H1 (cell line): ENCODE data around the gene SYNDIG1. TPM values are rescaled to one million over a fixed set of nuclear protein-coding genes. Genes with fewer than 3 reads are reported as not detected.
A peak's percentile ranks its signal among the peaks of the same experiment; 100 is the strongest.

Experiments used
- CTCF ChIA-PET: fragments of 300-600 bp; sonication (Branson Sonifier 250); formaldehyde crosslinking; loops from one replicate; lab custom pipeline; 2021; ENCODE audit not compliant: partially characterized antibody; lab: Charles Lee
- POLR2A ChIA-PET: fragments of 300-600 bp; sonication (Branson Sonifier 250); formaldehyde crosslinking; loops from one replicate; lab custom pipeline; 2021; ENCODE audit warnings: inconsistent platforms; ENCODE audit not compliant: partially characterized antibody; lab: Charles Lee
- DNase-seq, 2 experiments: peaks; one replicate each; pipeline versions ENCODE4 v3.0.0 to v3.0.0-alpha.2; 2010 to 2022; ENCODE audit warnings: low spot score in 2 of 2, low read depth in 1 of 2, mixed read lengths in 1 of 2
- FAIRE-seq: peaks from 2 replicates; lab custom pipeline; 2011; peaks lifted over from hg19 to GRCh38; lab: Jason Lieb, UNC
- H2AFZ ChIP-seq: 2 replicates; pipeline ENCODE4 v1.8.1; 2012; ENCODE audit warnings: low read length, inconsistent platforms
- H2AK5ac ChIP-seq: 2 replicates; pipeline ENCODE4 v1.6.1; 2013; ENCODE audit warnings: low read depth, low read length
- H2BK120ac ChIP-seq: replicated peaks from 2 replicates; pipeline ENCODE3; 2013; ENCODE audit warnings: low read depth, low read length, inconsistent platforms
- H2BK12ac ChIP-seq: 2 replicates; pipeline ENCODE4 v1.6.1; 2013; ENCODE audit warnings: low read depth, low read length
- H2BK15ac ChIP-seq: 2 replicates; pipeline ENCODE4 v1.6.1; 2013; ENCODE audit warnings: low read length
- H2BK20ac ChIP-seq: 2 replicates; pipeline ENCODE4 v1.6.1; 2013; ENCODE audit warnings: low read length
- H2BK5ac ChIP-seq: 2 replicates; pipeline ENCODE4 v1.6.1; 2013; ENCODE audit warnings: low read depth, low read length
- H3K14ac ChIP-seq: 2 replicates; pipeline ENCODE4 v1.6.1; 2013; ENCODE audit warnings: inconsistent platforms; ENCODE audit not compliant: insufficient read length
- H3K18ac ChIP-seq: 2 replicates; pipeline ENCODE4 v1.6.1; 2013; ENCODE audit warnings: low read length; ENCODE audit errors: extremely low read depth
- H3K23ac ChIP-seq: 2 replicates; pipeline ENCODE4 v1.6.1; 2013; ENCODE audit warnings: inconsistent platforms; ENCODE audit not compliant: insufficient read length
- H3K23me2 ChIP-seq: 2 replicates; pipeline ENCODE4 v1.6.1; 2013; ENCODE audit warnings: low read depth, low read length
- H3K27ac ChIP-seq: 2 replicates; pipeline ENCODE4 v1.6.1; 2011; ENCODE audit warnings: low read depth, low read length, inconsistent platforms
- H3K27me3 ChIP-seq, 4 experiments: replicated peaks in 1 of 4; 1 replicate in 1 of 4; 2 replicates in 3 of 4; pipeline versions ENCODE4 v1.6.1 to v1.8.1; 2011 to 2013; ENCODE audit warnings: low read length in 3 of 4, mild to moderate bottlenecking in 3 of 4, inconsistent platforms in 2 of 4, mixed read lengths in 2 of 4, moderate library complexity in 1 of 4; ENCODE audit not compliant: control insufficient read depth in 3 of 4, insufficient read depth in 3 of 4; ENCODE audit errors: extremely low read depth in 1 of 4
- H3K36me3 ChIP-seq, 4 experiments: 2 replicates each; pipeline versions ENCODE4 v1.6.1 to v1.8.1; 2011 to 2013; ENCODE audit warnings: mild to moderate bottlenecking in 4 of 4, low read length in 3 of 4, moderate library complexity in 2 of 4, control low read depth in 1 of 4, inconsistent platforms in 1 of 4; ENCODE audit not compliant: insufficient read depth in 4 of 4, control insufficient read depth in 2 of 4
- H3K4ac ChIP-seq: replicated peaks from 2 replicates; pipeline ENCODE3; 2013; ENCODE audit warnings: low read length, low read depth, mixed read lengths, inconsistent platforms; ENCODE audit not compliant: insufficient read length
- H3K4me1 ChIP-seq, 4 experiments: replicated peaks in 1 of 4; 1 replicate in 1 of 4; 2 replicates in 3 of 4; pipeline versions ENCODE4 v1.6.1 to v1.8.1; 2011 to 2013; ENCODE audit warnings: low read length in 3 of 4, inconsistent platforms in 2 of 4, mixed read lengths in 1 of 4; ENCODE audit not compliant: insufficient read depth in 4 of 4, control insufficient read depth in 3 of 4
- H3K4me2 ChIP-seq, 2 experiments: 2 replicates each; pipeline versions ENCODE4 v1.6.1 to v1.8.1; 2011 to 2013; ENCODE audit warnings: low read depth in 2 of 2, low read length in 2 of 2, control low read depth in 1 of 2, inconsistent platforms in 1 of 2, mild to moderate bottlenecking in 1 of 2; ENCODE audit not compliant: insufficient read depth in 1 of 2
- H3K4me3 ChIP-seq, 4 experiments: fragments of 200-600, 300-600 bp in 1 of 4; sonication (generic), shearing (Covaris generic), sonication (Bioruptor Twin) in 1 of 4; 2 replicates each; pipeline versions ENCODE4 v1.5.1 to v1.8.1; 2011 to 2016; ENCODE audit warnings: low read length in 4 of 4, low read depth in 3 of 4, control low read depth in 2 of 4, inconsistent platforms in 2 of 4, mild to moderate bottlenecking in 2 of 4, mixed read lengths in 1 of 4, moderate library complexity in 1 of 4; ENCODE audit not compliant: insufficient read depth in 2 of 4; ENCODE audit errors: extremely low read depth in 1 of 4
- H3K56ac ChIP-seq: replicated peaks from 2 replicates; pipeline ENCODE3; 2013; ENCODE audit warnings: low read depth, mild to moderate bottlenecking, mixed read lengths, low read length, inconsistent platforms; ENCODE audit not compliant: insufficient read length
- H3K79me1 ChIP-seq: 2 replicates; pipeline ENCODE4 v1.6.1; 2013; ENCODE audit warnings: low read depth, low read length, control low read depth
- H3K79me2 ChIP-seq, 2 experiments: 2 replicates each; pipeline versions ENCODE4 v1.6.1 to v1.8.1; 2012 to 2013; ENCODE audit warnings: low read length in 2 of 2, mild to moderate bottlenecking in 2 of 2, inconsistent platforms in 1 of 2; ENCODE audit not compliant: insufficient read depth in 2 of 2, control insufficient read depth in 1 of 2
- H3K9ac ChIP-seq, 4 experiments: replicated peaks in 1 of 4; 1 replicate in 1 of 4; 2 replicates in 3 of 4; pipeline versions ENCODE4 v1.6.1 to v1.8.1; 2011 to 2013; ENCODE audit warnings: low read depth in 3 of 4, low read length in 3 of 4, control low read depth in 2 of 4, mild to moderate bottlenecking in 2 of 4, moderate library complexity in 2 of 4, inconsistent platforms in 1 of 4; ENCODE audit errors: extremely low read depth in 1 of 4
- H3K9me3 ChIP-seq, 2 experiments: 2 replicates each; pipeline versions ENCODE4 v1.6.1 to v1.8.1; 2012 to 2013; ENCODE audit warnings: mild to moderate bottlenecking in 2 of 2, moderate library complexity in 2 of 2, control low read depth in 1 of 2, inconsistent platforms in 1 of 2, low read depth in 1 of 2, low read length in 1 of 2, mixed read lengths in 1 of 2; ENCODE audit not compliant: insufficient read depth in 2 of 2
- H4K20me1 ChIP-seq, 2 experiments: replicated peaks in 1 of 2; 2 replicates each; pipeline versions ENCODE3 to v1.8.1; 2011 to 2013; ENCODE audit warnings: inconsistent platforms in 2 of 2, low read length in 2 of 2, mild to moderate bottlenecking in 1 of 2; ENCODE audit not compliant: insufficient read depth in 2 of 2, control insufficient read depth in 1 of 2
- H4K5ac ChIP-seq: 2 replicates; pipeline ENCODE4 v1.6.1; 2013; ENCODE audit warnings: low read length, low read depth, mixed read lengths, inconsistent platforms; ENCODE audit not compliant: insufficient read length
- H4K8ac ChIP-seq: 2 replicates; pipeline ENCODE4 v1.8.0; 2013; ENCODE audit warnings: mild to moderate bottlenecking, moderate library complexity, low read length, inconsistent platforms; ENCODE audit not compliant: insufficient read depth; ENCODE audit errors: extremely low read depth
- H4K91ac ChIP-seq: replicated peaks from 2 replicates; pipeline ENCODE3; 2013; ENCODE audit warnings: low read length, mixed read lengths, inconsistent platforms; ENCODE audit not compliant: insufficient read length
- BACH1 ChIP-seq: IDR thresholded peaks from 2 replicates; pipeline ENCODE4 v1.6.1; 2012; ENCODE audit warnings: low read length, improper control_type of control experiment
- CBX5 ChIP-seq: fragments of 300-800, 300-1000 bp; sonication (generic); IDR thresholded peaks from 2 replicates; pipeline ENCODE4 v1.7.1; 2016; ENCODE audit warnings: antibody characterized with exemption, low read length, low read depth
- CTBP2 ChIP-seq: IDR thresholded peaks from 2 replicates; pipeline ENCODE4 v1.7.0; 2011; ENCODE audit warnings: borderline replicate concordance, mild to moderate bottlenecking, moderate library complexity, mixed read lengths, low read length; ENCODE audit not compliant: insufficient read depth, insufficient read length
- EP300 ChIP-seq, 2 experiments: IDR thresholded peaks; 1 replicate in 1 of 2; 2 replicates in 1 of 2; pipeline ENCODE4 v1.6.1; 2011 to 2012; ENCODE audit warnings: low read depth in 2 of 2, low read length in 2 of 2, mild to moderate bottlenecking in 2 of 2, borderline replicate concordance in 1 of 2, inconsistent platforms in 1 of 2, moderate library complexity in 1 of 2
- HDAC2 ChIP-seq, 2 experiments: fragments of 300-600 bp in 1 of 2; sonication (generic) in 1 of 2; IDR thresholded peaks; 2 replicates each; pipeline ENCODE4 v1.6.1; 2011 to 2012; ENCODE audit warnings: low read depth in 2 of 2, low read length in 2 of 2, mild to moderate bottlenecking in 2 of 2, moderate library complexity in 2 of 2, borderline replicate concordance in 1 of 2, inconsistent platforms in 1 of 2
- HDAC6 ChIP-seq: IDR thresholded peaks from one replicate; pipeline ENCODE4 v1.7.1; 2012; ENCODE audit warnings: low read depth, mild to moderate bottlenecking, inconsistent platforms, low read length, moderate library complexity
- MAFK ChIP-seq: IDR thresholded peaks from 2 replicates; pipeline ENCODE4 v1.6.1; 2012; ENCODE audit warnings: low read depth, mild to moderate bottlenecking, improper control_type of control experiment, low read length
- NANOG ChIP-seq: IDR thresholded peaks from 2 replicates; pipeline ENCODE4 v1.6.1; 2011; ENCODE audit warnings: low read length, low read depth, mild to moderate bottlenecking, inconsistent platforms; ENCODE audit not compliant: insufficient read depth, poor library complexity, severe bottlenecking
- RBBP5 ChIP-seq: IDR thresholded peaks from 2 replicates; pipeline ENCODE4 v1.7.1; 2012; ENCODE audit warnings: low read depth, mild to moderate bottlenecking, inconsistent platforms, low read length, moderate library complexity, borderline replicate concordance
- SAP30 ChIP-seq: fragments of 300-600 bp; sonication (generic); IDR thresholded peaks from 2 replicates; pipeline ENCODE4 v1.7.1; 2012; ENCODE audit warnings: low read length, moderate library complexity, mild to moderate bottlenecking, inconsistent platforms; ENCODE audit not compliant: insufficient read depth, insufficient replicate concordance
- SP2 ChIP-seq: IDR thresholded peaks from 2 replicates; pipeline ENCODE4 v1.6.1; 2012; ENCODE audit warnings: mild to moderate bottlenecking, low read length, inconsistent platforms
- SP4 ChIP-seq: IDR thresholded peaks from 2 replicates; pipeline ENCODE4 v1.6.1; 2012; ENCODE audit warnings: low read length, inconsistent platforms
- WGBS, 2 experiments: shearing (Covaris generic) in 1 of 2; methylation state at CpG; one replicate each; pipeline versions ENCODE4 v1.1.6 to v1.1.7; 2013 to 2015; ENCODE audit warnings: low lambda C conversion rate in 2 of 2, mixed read lengths in 2 of 2, inconsistent platforms in 1 of 2, low coverage in 1 of 2, missing lambda C conversion rate in 1 of 2; ENCODE audit not compliant: insufficient replicate concordance in 2 of 2, insufficient coverage in 1 of 2, insufficient read length in 1 of 2; ENCODE audit errors: extremely low coverage in 1 of 2, missing lambda C conversion rate in 1 of 2; 5-methylcytosine and 5-hydroxymethylcytosine counted together
- polyA plus RNA-seq, 7 experiments: library from polyadenylated mRNA; depleted of rRNA in 3 of 7; stranded (reverse) in 5 of 7; unstranded in 2 of 7; fragments of >200 nt in 5 of 7; fragments of 200-250 nt in 2 of 7; gene quantifications; 1 replicate in 5 of 7; 2 replicates in 1 of 7; 4 replicates in 1 of 7; pipeline versions ENCODE4 v1.2.1 to v1.2.3, GENCODE V29; 2011 to 2013; ENCODE audit warnings: missing spikeins in 2 of 7, mixed read lengths in 2 of 7
- total RNA-seq: library from RNA; stranded (reverse); fragmentation: NEBNext Ultra II Directional; extraction: Animal tissue kit (Norgen Biotek cat#: 25700); gene quantifications from 2 replicates; pipeline ENCODE4 v1.2.1, GENCODE V29; 2021

SYNDIG1 gene
- total and polyA plus RNA-seq, 2 of the 8 experiments (the other 6 are each of a cell fraction or from before 2014, with no cell fraction given): 6.5 to 7.8 TPM

DNA sequence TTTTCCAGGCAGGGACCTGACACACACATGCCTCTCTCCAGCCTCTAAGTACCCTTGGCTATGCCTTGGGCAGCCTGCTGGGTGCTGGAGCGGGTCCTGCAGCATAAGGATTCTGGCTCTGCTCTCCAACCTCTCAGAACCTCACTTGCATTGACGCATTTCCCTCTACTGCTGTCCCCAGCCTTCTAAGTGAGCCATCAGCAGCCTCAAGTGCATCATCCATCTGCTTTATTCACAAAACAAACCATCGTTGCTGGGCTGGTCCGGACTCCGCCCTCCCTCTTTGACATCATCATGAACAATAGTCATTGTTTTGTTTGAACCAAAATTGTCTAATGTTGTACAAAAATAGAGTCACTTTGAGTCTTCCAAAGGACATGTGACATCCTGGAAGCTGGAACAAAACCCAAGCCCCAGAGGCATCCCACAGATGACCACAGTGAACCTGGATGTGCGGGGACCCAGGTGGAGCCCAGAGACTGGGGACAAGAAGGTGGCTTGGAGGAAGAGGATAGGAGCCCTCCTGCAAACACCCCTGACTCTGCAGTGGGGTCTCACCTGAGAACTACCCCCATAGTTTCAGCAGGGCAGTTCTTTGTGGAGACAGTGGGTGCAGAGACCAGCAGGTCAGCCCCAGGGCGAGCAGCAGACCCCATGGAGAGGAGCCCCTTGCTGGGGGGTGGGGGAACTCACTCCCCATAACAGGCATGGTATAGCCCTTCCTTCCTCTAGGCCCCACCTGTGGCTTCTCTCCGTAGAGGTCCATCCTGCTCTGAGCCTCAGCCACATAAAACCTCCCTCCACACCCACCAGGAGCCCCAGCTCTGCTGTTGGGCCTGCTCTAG is 230.1 kb downstream of the SYNDIG1 start:
- H3K27me3 ChIP-seq: no peaks in the 10 kb centered on the region
- H3K9me3 ChIP-seq: no peaks in the 10 kb centered on the region
- POLR2A ChIA-PET: no interaction called here
- no peak overlapping the region for H2BK120ac ChIP-seq
- H3K4me2 ChIP-seq: no peak overlapping the region
- WGBS, 2 experiments: 91% methylated on average over 8 of the region's 8 CpGs; no CpG with 5 or more reads in 1 of the 2 experiments
- no peak overlapping the region for H2BK15ac ChIP-seq
- H3K14ac ChIP-seq: no peak overlapping the region
- no peak overlapping the region; a peak in 1 of 7 replicates for H3K9ac ChIP-seq
- no peak overlapping the region for H3K4me3 ChIP-seq
- no peaks in the 10 kb centered on the region for H4K20me1 ChIP-seq
- no peak overlapping the region for H2BK12ac ChIP-seq
- H3K4ac ChIP-seq: no peak overlapping the region
- no peak overlapping the region for H2AFZ ChIP-seq
- H3K4me1 ChIP-seq: no peaks in the 10 kb centered on the region
- no peaks in the 10 kb centered on the region for H3K79me1 ChIP-seq
- no peak overlapping the region for H3K23ac ChIP-seq
- no peak overlapping the region for H3K27ac ChIP-seq
- H3K36me3 ChIP-seq: no peaks in the 10 kb centered on the region
- H3K23me2 ChIP-seq: no peaks in the 10 kb centered on the region
- DNase-seq: peak in 1 of 2 experiments; percentile 11
- CTCF ChIA-PET: no interaction called here
- H4K91ac ChIP-seq: no peak overlapping the region
- no peak overlapping the region for H2AK5ac ChIP-seq
- no peak overlapping the region for H4K8ac ChIP-seq
- H3K56ac ChIP-seq: no peak overlapping the region
- H2BK5ac ChIP-seq: no peak overlapping the region
- H4K5ac ChIP-seq: no peak overlapping the region
- H2BK20ac ChIP-seq: no peak overlapping the region
- H3K18ac ChIP-seq: no peak overlapping the region
- H3K79me2 ChIP-seq: no peaks in the 10 kb centered on the region
- FAIRE-seq: no peak
- TF ChIP-seq RBBP5: no peak
- TF ChIP-seq HDAC2 (IDR thresholded peaks at IDR 0.05; ENCODE audit: borderline replicate concordance in 1 of 2, low read depth in 2 of 2, low read length in 2 of 2): no peak
- TF ChIP-seq CBX5: no peak
- no peak for TF ChIP-seq SP4
- TF ChIP-seq NANOG: no peak
- TF ChIP-seq SAP30: no peak
- no peak for TF ChIP-seq EP300 (IDR thresholded peaks at IDR 0.05; ENCODE audit: borderline replicate concordance in 1 of 2, low read depth in 2 of 2, low read length in 2 of 2)
- TF ChIP-seq CTBP2: no peak
- TF ChIP-seq BACH1: no peak
- no peak for TF ChIP-seq HDAC6
- TF ChIP-seq MAFK: no peak
- TF ChIP-seq SP2: no peak
